A549 (cell line): Measurements from ENCODE around the gene DNAJC5G. TPM values are rescaled to one million over a fixed set of nuclear protein-coding genes. Genes with fewer than 3 reads are reported as not detected.

Source experiments
- CBX2 ChIP-seq: fragments of 200-600 bp; sonication (generic); IDR thresholded peaks from 2 replicates; pipeline ENCODE4 v1.6.1; 2016; ENCODE audit warnings: low read depth, mild to moderate bottlenecking, borderline replicate concordance
- CBX8 ChIP-seq: fragments of 200-600 bp; sonication (generic); IDR thresholded peaks from 2 replicates; pipeline ENCODE4 v1.6.1; 2016
- CTCF ChIP-seq: fragments of >200 bp; sonication (Bioruptor Twin); formaldehyde crosslinking; IDR thresholded peaks from 3 replicates; pipeline ENCODE4 v1.5.1; 2016
- EHF ChIP-seq: fragments of 250-450 bp; sonication (Bioruptor Pico); IDR thresholded peaks from 2 replicates; pipeline ENCODE4 v1.5.0; 2020; ENCODE audit warnings: mild to moderate bottlenecking
- EHMT2 ChIP-seq: fragments of 200-600 bp; sonication (generic); IDR thresholded peaks from 2 replicates; pipeline ENCODE4 v1.6.1; 2016; ENCODE audit warnings: antibody characterized with exemption, low read depth, mild to moderate bottlenecking, moderate library complexity
- ELK1 ChIP-seq: fragments of 150-350 bp; IDR thresholded peaks from 2 replicates; pipeline ENCODE4 v1.6.1; 2014; ENCODE audit warnings: low read depth, mild to moderate bottlenecking, low read length
- EP300 ChIP-seq, 2 experiments: fragments of >200 bp; sonication (Bioruptor Twin); formaldehyde crosslinking; IDR thresholded peaks; 2 replicates in 1 of 2; 3 replicates in 1 of 2; pipeline ENCODE4 v1.6.1; 2016 to 2017
- FOSB ChIP-seq: fragments of 250-450 bp; sonication (Bioruptor Pico); IDR thresholded peaks from 2 replicates; pipeline ENCODE4 v1.5.0; 2020; ENCODE audit warnings: mild to moderate bottlenecking, moderate library complexity
- FOXS1 ChIP-seq: fragments of 250-450 bp; sonication (Bioruptor Pico); IDR thresholded peaks from 2 replicates; pipeline ENCODE4 v1.5.0; 2020; ENCODE audit warnings: mild to moderate bottlenecking, moderate library complexity
- HEYL ChIP-seq: fragments of 250-450 bp; sonication (Bioruptor Pico); IDR thresholded peaks from 2 replicates; pipeline ENCODE4 v1.8.0; 2021; ENCODE audit warnings: mild to moderate bottlenecking, moderate library complexity
- HOXB5 ChIP-seq: fragments of 250-450 bp; sonication (Bioruptor Pico); IDR thresholded peaks from 2 replicates; pipeline ENCODE4 v1.5.0; 2020; ENCODE audit warnings: mild to moderate bottlenecking, moderate library complexity
- MAFK ChIP-seq: fragments of 450-650 bp; IDR thresholded peaks from 2 replicates; pipeline ENCODE4 v1.6.1; 2014; ENCODE audit not compliant: partially characterized antibody
- MAX ChIP-seq: IDR thresholded peaks from 2 replicates; pipeline ENCODE4 v1.6.1; 2012
- MAZ ChIP-seq: fragments of 150-350 bp; IDR thresholded peaks from 2 replicates; pipeline ENCODE4 v1.6.1; 2014; ENCODE audit warnings: antibody characterized with exemption, low read depth, low read length, borderline replicate concordance
- MYC ChIP-seq: IDR thresholded peaks from 2 replicates; pipeline ENCODE4 v1.6.1; 2012; ENCODE audit warnings: mild to moderate bottlenecking, inconsistent platforms, low read length, improper control_type of control experiment, borderline replicate concordance
- NR3C1 ChIP-seq: fragments of >200 bp; sonication (Bioruptor Twin); formaldehyde crosslinking; IDR thresholded peaks from 3 replicates; pipeline ENCODE4 v1.6.1; 2017
- PBX3 ChIP-seq: IDR thresholded peaks from 2 replicates; pipeline ENCODE4 v1.6.1; 2012
- PHF8 ChIP-seq: fragments of 200-600 bp; sonication (generic); IDR thresholded peaks from 2 replicates; pipeline ENCODE4 v1.6.1; 2016; ENCODE audit warnings: low read depth, mild to moderate bottlenecking, antibody characterized with exemption, moderate library complexity, borderline replicate concordance
- POLR2A ChIP-seq: IDR thresholded peaks from 2 replicates; pipeline ENCODE4 v1.6.1; 2012; ENCODE audit warnings: mild to moderate bottlenecking, low read length
- RAD21 ChIP-seq, 2 experiments: fragments of >200 bp in 1 of 2; sonication (Bioruptor Twin) in 1 of 2; formaldehyde crosslinking in 1 of 2; IDR thresholded peaks in 1 of 2; conservative IDR thresholded peaks in 1 of 2; 2 replicates in 1 of 2; 3 replicates in 1 of 2; pipeline ENCODE4 v1.6.1; 2012 to 2018; ENCODE audit warnings: inconsistent platforms in 1 of 2
- RARB ChIP-seq: fragments of 250-450 bp; sonication (Bioruptor Pico); IDR thresholded peaks from 2 replicates; pipeline ENCODE4 v1.8.0; 2021; ENCODE audit warnings: mild to moderate bottlenecking, moderate library complexity
- RFX5 ChIP-seq: fragments of 450-650 bp; IDR thresholded peaks from 2 replicates; pipeline ENCODE4 v1.7.1; 2014; ENCODE audit warnings: antibody characterized with exemption, mild to moderate bottlenecking, moderate library complexity
- SREBF2 ChIP-seq: fragments of 450-650 bp; IDR thresholded peaks from 2 replicates; pipeline ENCODE4 v1.6.1; 2014; ENCODE audit warnings: mild to moderate bottlenecking, moderate library complexity
- TFCP2L1 ChIP-seq: fragments of 250-450 bp; sonication (Bioruptor Pico); IDR thresholded peaks from 2 replicates; pipeline ENCODE4 v1.5.0; 2021; ENCODE audit warnings: mild to moderate bottlenecking
- USF2 ChIP-seq: fragments of 450-650 bp; IDR thresholded peaks from 2 replicates; pipeline ENCODE4 v1.6.1; 2014; ENCODE audit warnings: antibody characterized with exemption
- ZFP36 ChIP-seq: fragments of 450-650 bp; IDR thresholded peaks from 2 replicates; pipeline ENCODE4 v1.6.1; 2014; ENCODE audit warnings: borderline replicate concordance; ENCODE audit not compliant: partially characterized antibody
- ZNF302 ChIP-seq: fragments of 250-450 bp; sonication (Bioruptor Pico); IDR thresholded peaks from 2 replicates; pipeline ENCODE4 v1.9.0; 2021; ENCODE audit warnings: inconsistent platforms, mild to moderate bottlenecking, moderate library complexity
- ZSCAN20 ChIP-seq: fragments of 250-450 bp; sonication (Bioruptor Pico); IDR thresholded peaks from 2 replicates; pipeline ENCODE4 v1.8.0; 2022; ENCODE audit warnings: mild to moderate bottlenecking, moderate library complexity
- polyA plus RNA-seq, 4 experiments: library from polyadenylated mRNA; depleted of rRNA in 3 of 4; stranded (reverse); fragments of >200 nt; fragmentation: RNase III in 1 of 4; extraction: RNeasy Plus Mini Kit Qiagen cat#74134 plus additional on column Dnase treatment in 1 of 4; gene quantifications; 2 replicates in 3 of 4; 3 replicates in 1 of 4; pipeline ENCODE4 v1.2.3, GENCODE V29; 2011 to 2017
- TF ChIP-seq, protein P1 (sequence below): fragments of >200 bp; sonication (Bioruptor Twin); formaldehyde crosslinking; IDR thresholded peaks from 2 replicates; pipeline ENCODE4 v1.6.1; 2016
- TF ChIP-seq, protein P2 (sequence below): fragments of 250-450 bp; sonication (Bioruptor Pico); IDR thresholded peaks from 2 replicates; pipeline ENCODE4 v1.5.0; 2021; ENCODE audit warnings: mild to moderate bottlenecking, moderate library complexity, borderline replicate concordance
- TF ChIP-seq, protein P3 (sequence below): fragments of 200-600 bp; sonication (generic); IDR thresholded peaks from 2 replicates; pipeline ENCODE4 v1.6.1; 2016; ENCODE audit warnings: antibody characterized with exemption, mild to moderate bottlenecking, moderate library complexity

DNAJC5G gene
- polyA plus RNA-seq, 2 of the 4 experiments (the other 2 are of a cell fraction) = not detected

DNA sequence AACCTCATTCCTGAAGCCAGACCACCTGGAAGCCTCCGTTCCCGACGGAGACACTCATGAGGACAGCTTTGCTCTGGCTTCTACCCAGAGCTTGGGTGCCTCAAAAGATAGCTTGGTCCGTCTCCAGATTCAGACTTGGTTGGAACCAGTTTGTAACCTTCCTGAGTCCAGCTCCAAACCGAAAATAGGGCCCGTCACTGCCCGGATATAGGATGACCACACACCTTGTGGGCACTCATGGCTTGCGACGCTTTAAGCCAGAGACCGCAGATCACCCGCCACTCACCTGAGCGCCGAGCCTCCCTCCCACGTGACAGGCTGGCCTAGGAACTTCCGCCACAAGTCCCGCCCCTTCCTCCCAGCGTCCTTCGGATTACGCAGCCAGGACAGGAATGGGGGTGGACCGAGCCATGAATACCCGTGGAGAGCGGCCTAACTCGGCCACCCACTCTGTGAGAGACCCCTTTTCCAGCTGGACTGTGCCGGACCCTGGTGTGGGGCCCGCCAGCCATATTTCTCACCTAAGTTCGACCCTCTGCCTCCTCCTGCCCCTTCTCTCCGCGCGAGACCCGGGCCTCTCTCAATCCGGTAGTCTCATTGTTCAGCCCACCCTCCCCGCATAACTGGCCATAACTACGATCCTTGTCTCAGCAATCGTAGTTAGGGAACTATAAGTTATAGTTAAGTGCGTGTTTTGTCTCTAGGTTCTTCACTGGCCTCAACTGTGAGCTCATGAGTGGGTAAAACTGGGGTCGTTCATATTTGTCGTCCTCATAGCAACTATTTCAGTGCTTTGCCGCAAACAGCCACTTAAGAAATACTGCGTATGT, 47.7 kb downstream of the DNAJC5G start, which contains the start of gene MPV17 (continued):
- TF ChIP-seq PBX3 = no peak; the same call in none of the 2 replicates
- TF ChIP-seq MAFK = no peak
- TF ChIP-seq NR3C1 = no peak
- no peak for TF ChIP-seq EHMT2
- no peak for TF ChIP-seq ZSCAN20
- TF ChIP-seq MYC = peak; percentile 79; the same call in 1 of the 2 replicates
- TF ChIP-seq EHF (CRISPR knock-in tag) = no peak
- no peak for TF ChIP-seq ELK1
- TF ChIP-seq HEYL = no peak
- TF ChIP-seq, protein P1, sequence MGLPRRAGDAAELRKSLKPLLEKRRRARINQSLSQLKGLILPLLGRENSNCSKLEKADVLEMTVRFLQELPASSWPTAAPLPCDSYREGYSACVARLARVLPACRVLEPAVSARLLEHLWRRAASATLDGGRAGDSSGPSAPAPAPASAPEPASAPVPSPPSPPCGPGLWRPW = no peak
- TF ChIP-seq SREBF2 = no peak
- peak; percentile 95 for TF ChIP-seq POLR2A
- TF ChIP-seq ZNF302 (CRISPR knock-in tag) = no peak
- no peak for TF ChIP-seq ZFP36
- peak; percentile 96 for TF ChIP-seq USF2
- TF ChIP-seq RARB (CRISPR knock-in tag) = peak; percentile 33; the same call in 1 of the 2 replicates
- no peak for TF ChIP-seq CBX2
- TF ChIP-seq, protein P2, sequence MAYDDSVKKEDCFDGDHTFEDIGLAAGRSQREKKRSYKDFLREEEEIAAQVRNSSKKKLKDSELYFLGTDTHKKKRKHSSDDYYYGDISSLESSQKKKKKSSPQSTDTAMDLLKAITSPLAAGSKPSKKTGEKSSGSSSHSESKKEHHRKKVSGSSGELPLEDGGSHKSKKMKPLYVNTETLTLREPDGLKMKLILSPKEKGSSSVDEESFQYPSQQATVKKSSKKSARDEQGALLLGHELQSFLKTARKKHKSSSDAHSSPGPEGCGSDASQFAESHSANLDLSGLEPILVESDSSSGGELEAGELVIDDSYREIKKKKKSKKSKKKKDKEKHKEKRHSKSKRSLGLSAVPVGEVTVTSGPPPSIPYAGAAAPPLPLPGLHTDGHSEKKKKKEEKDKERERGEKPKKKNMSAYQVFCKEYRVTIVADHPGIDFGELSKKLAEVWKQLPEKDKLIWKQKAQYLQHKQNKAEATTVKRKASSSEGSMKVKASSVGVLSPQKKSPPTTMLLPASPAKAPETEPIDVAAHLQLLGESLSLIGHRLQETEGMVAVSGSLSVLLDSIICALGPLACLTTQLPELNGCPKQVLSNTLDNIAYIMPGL = peak; percentile 17; the same call in 1 of the 2 replicates
- TF ChIP-seq RFX5 = 0 out of 2 replicates have a peak, but pooled peaks have one; percentile 22
- TF ChIP-seq TFCP2L1 (CRISPR knock-in tag) = no peak; the same call in 1 of the 2 replicates
- TF ChIP-seq MAZ = no peak
- TF ChIP-seq FOSB = peak; percentile 90
- TF ChIP-seq, protein P3, sequence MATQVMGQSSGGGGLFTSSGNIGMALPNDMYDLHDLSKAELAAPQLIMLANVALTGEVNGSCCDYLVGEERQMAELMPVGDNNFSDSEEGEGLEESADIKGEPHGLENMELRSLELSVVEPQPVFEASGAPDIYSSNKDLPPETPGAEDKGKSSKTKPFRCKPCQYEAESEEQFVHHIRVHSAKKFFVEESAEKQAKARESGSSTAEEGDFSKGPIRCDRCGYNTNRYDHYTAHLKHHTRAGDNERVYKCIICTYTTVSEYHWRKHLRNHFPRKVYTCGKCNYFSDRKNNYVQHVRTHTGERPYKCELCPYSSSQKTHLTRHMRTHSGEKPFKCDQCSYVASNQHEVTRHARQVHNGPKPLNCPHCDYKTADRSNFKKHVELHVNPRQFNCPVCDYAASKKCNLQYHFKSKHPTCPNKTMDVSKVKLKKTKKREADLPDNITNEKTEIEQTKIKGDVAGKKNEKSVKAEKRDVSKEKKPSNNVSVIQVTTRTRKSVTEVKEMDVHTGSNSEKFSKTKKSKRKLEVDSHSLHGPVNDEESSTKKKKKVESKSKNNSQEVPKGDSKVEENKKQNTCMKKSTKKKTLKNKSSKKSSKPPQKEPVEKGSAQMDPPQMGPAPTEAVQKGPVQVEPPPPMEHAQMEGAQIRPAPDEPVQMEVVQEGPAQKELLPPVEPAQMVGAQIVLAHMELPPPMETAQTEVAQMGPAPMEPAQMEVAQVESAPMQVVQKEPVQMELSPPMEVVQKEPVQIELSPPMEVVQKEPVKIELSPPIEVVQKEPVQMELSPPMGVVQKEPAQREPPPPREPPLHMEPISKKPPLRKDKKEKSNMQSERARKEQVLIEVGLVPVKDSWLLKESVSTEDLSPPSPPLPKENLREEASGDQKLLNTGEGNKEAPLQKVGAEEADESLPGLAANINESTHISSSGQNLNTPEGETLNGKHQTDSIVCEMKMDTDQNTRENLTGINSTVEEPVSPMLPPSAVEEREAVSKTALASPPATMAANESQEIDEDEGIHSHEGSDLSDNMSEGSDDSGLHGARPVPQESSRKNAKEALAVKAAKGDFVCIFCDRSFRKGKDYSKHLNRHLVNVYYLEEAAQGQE = peak; percentile 53; the same call in 1 of the 2 replicates
- no peak for TF ChIP-seq FOXS1
- no peak for TF ChIP-seq CTCF
- TF ChIP-seq RAD21 (conservative IDR thresholded peaks at IDR 0.05 in 1 of 2, IDR thresholded peaks at IDR 0.05 in 1 of 2) = no peak
- peak; percentile 96 for TF ChIP-seq MAX
- TF ChIP-seq PHF8 = peak; percentile 87
- TF ChIP-seq HOXB5 (CRISPR knock-in tag) = no peak
- no peak for TF ChIP-seq CBX8
- TF ChIP-seq EP300 (IDR thresholded peaks at IDR 0.05) = no peak
